ENCODE measurements around the gene RSPRY1.

RSPRY1 gene

GRCh38 chr16:57153841-57154240 is 32.3 kb upstream of the RSPRY1 start:
- H3K4me3 ChIP-seq (ENCODE audit: insufficient read depth, low read depth, low read length, poor library complexity, severe bottlenecking), result no peak overlapping the region
- peaks cover 37% of the 10 kb centered on the region for H3K36me3 ChIP-seq (ENCODE audit: control insufficient read depth, insufficient read depth, low read length)
- DNase-seq, result no peak
- no peaks in the 10 kb centered on the region for H3K9me3 ChIP-seq (ENCODE audit: control insufficient read depth, low read length)
- no peaks in the 10 kb centered on the region for H3K27me3 ChIP-seq (replicated peaks; ENCODE audit: control insufficient read depth, insufficient read depth, low read length, poor library complexity, severe bottlenecking)
- no peak overlapping the region for H3K27ac ChIP-seq (ENCODE audit: insufficient read depth, low read length, poor library complexity, severe bottlenecking)
- no peaks in the 10 kb centered on the region for H3K4me1 ChIP-seq (ENCODE audit: control insufficient read depth, insufficient read depth, low read length, poor library complexity, severe bottlenecking)

GRCh38 chr16:57155702-57156350 is 30.3 kb upstream of the RSPRY1 start:
- Histone ChIP-seq H3K4me3 (ENCODE audit: insufficient read depth, low read depth, low read length, poor library complexity, severe bottlenecking) (no peak overlapping the region), H3K4me1 (ENCODE audit: control insufficient read depth, insufficient read depth, low read length, poor library complexity, severe bottlenecking) (no peaks in the 10 kb centered on the region), H3K27me3 (replicated peaks; ENCODE audit: control insufficient read depth, insufficient read depth, low read length, poor library complexity, severe bottlenecking) (no peaks in the 10 kb centered on the region), H3K36me3 (ENCODE audit: control insufficient read depth, insufficient read depth, low read length) (peaks cover 38% of the 10 kb centered on the region), H3K9me3 (ENCODE audit: control insufficient read depth, low read length) (no peaks in the 10 kb centered on the region), H3K27ac (ENCODE audit: insufficient read depth, low read length, poor library complexity, severe bottlenecking) (no peak overlapping the region)
- DNase-seq, result no peak

- H3K4me3 ChIP-seq (ENCODE audit: insufficient read depth, low read depth, low read length, poor library complexity, severe bottlenecking), result no peak overlapping the region
- no peaks in the 10 kb centered on the region for H3K4me1 ChIP-seq (ENCODE audit: control insufficient read depth, insufficient read depth, low read length, poor library complexity, severe bottlenecking)
- H3K9me3 ChIP-seq (ENCODE audit: control insufficient read depth, low read length), result no peaks in the 10 kb centered on the region
- H3K36me3 ChIP-seq (ENCODE audit: control insufficient read depth, insufficient read depth, low read length), result peaks cover 38% of the 10 kb centered on the region
- DNase-seq, result no peak
- H3K27me3 ChIP-seq (replicated peaks; ENCODE audit: control insufficient read depth, insufficient read depth, low read length, poor library complexity, severe bottlenecking), result no peaks in the 10 kb centered on the region
- H3K27ac ChIP-seq (ENCODE audit: insufficient read depth, low read length, poor library complexity, severe bottlenecking), result no peak overlapping the region
Measured at GRCh38 chr16:57156351-57156703, 29.8 kb upstream of the RSPRY1 start.

- Histone ChIP-seq H3K27ac (ENCODE audit: insufficient read depth, low read length, poor library complexity, severe bottlenecking) (no peak overlapping the region), H3K36me3 (ENCODE audit: control insufficient read depth, insufficient read depth, low read length) (peaks cover 45% of the 10 kb centered on the region), H3K4me1 (ENCODE audit: control insufficient read depth, insufficient read depth, low read length, poor library complexity, severe bottlenecking) (no peaks in the 10 kb centered on the region), H3K27me3 (replicated peaks; ENCODE audit: control insufficient read depth, insufficient read depth, low read length, poor library complexity, severe bottlenecking) (no peaks in the 10 kb centered on the region), H3K9me3 (ENCODE audit: control insufficient read depth, low read length) (no peaks in the 10 kb centered on the region), H3K4me3 (ENCODE audit: insufficient read depth, low read depth, low read length, poor library complexity, severe bottlenecking) (no peak overlapping the region)
- no peak for DNase-seq
Measured at GRCh38 chr16:57157533-57157932, 28.6 kb upstream of the RSPRY1 start.

GRCh38 chr16:57159447-57159846 is 26.7 kb upstream of the RSPRY1 start:
- Histone ChIP-seq H3K27me3 (replicated peaks; ENCODE audit: control insufficient read depth, insufficient read depth, low read length, poor library complexity, severe bottlenecking) (no peaks in the 10 kb centered on the region), H3K36me3 (ENCODE audit: control insufficient read depth, insufficient read depth, low read length) (peaks cover 43% of the 10 kb centered on the region), H3K9me3 (ENCODE audit: control insufficient read depth, low read length) (no peaks in the 10 kb centered on the region), H3K27ac (ENCODE audit: insufficient read depth, low read length, poor library complexity, severe bottlenecking) (no peak overlapping the region), H3K4me3 (ENCODE audit: insufficient read depth, low read depth, low read length, poor library complexity, severe bottlenecking) (no peak overlapping the region), H3K4me1 (ENCODE audit: control insufficient read depth, insufficient read depth, low read length, poor library complexity, severe bottlenecking) (no peaks in the 10 kb centered on the region)
- no peak for DNase-seq

GRCh38 chr16:57163842-57164241 is 22.3 kb upstream of the RSPRY1 start:
- no peak overlapping the region for H3K4me3 ChIP-seq (ENCODE audit: insufficient read depth, low read depth, low read length, poor library complexity, severe bottlenecking)
- DNase-seq, result no peak
- peaks cover 44% of the 10 kb centered on the region for H3K36me3 ChIP-seq (ENCODE audit: control insufficient read depth, insufficient read depth, low read length)
- no peak overlapping the region for H3K27ac ChIP-seq (ENCODE audit: insufficient read depth, low read length, poor library complexity, severe bottlenecking)
- H3K9me3 ChIP-seq (ENCODE audit: control insufficient read depth, low read length), result no peaks in the 10 kb centered on the region
- H3K27me3 ChIP-seq (replicated peaks; ENCODE audit: control insufficient read depth, insufficient read depth, low read length, poor library complexity, severe bottlenecking), result no peaks in the 10 kb centered on the region
- H3K4me1 ChIP-seq (ENCODE audit: control insufficient read depth, insufficient read depth, low read length, poor library complexity, severe bottlenecking), result no peaks in the 10 kb centered on the region

GRCh38 chr16:57165483-57165882 is 20.6 kb upstream of the RSPRY1 start:
- Histone ChIP-seq H3K27me3 (replicated peaks; ENCODE audit: control insufficient read depth, insufficient read depth, low read length, poor library complexity, severe bottlenecking) (no peaks in the 10 kb centered on the region), H3K4me1 (ENCODE audit: control insufficient read depth, insufficient read depth, low read length, poor library complexity, severe bottlenecking) (no peaks in the 10 kb centered on the region), H3K4me3 (ENCODE audit: insufficient read depth, low read depth, low read length, poor library complexity, severe bottlenecking) (no peak overlapping the region), H3K9me3 (ENCODE audit: control insufficient read depth, low read length) (no peaks in the 10 kb centered on the region), H3K27ac (ENCODE audit: insufficient read depth, low read length, poor library complexity, severe bottlenecking) (no peak overlapping the region), H3K36me3 (ENCODE audit: control insufficient read depth, insufficient read depth, low read length) (peaks cover 53% of the 10 kb centered on the region)
- no peak for DNase-seq

GRCh38 chr16:57165938-57166337 is 20.2 kb upstream of the RSPRY1 start:
- H3K9me3 ChIP-seq (ENCODE audit: control insufficient read depth, low read length), result no peaks in the 10 kb centered on the region
- no peak overlapping the region for H3K27ac ChIP-seq (ENCODE audit: insufficient read depth, low read length, poor library complexity, severe bottlenecking)
- no peaks in the 10 kb centered on the region for H3K27me3 ChIP-seq (replicated peaks; ENCODE audit: control insufficient read depth, insufficient read depth, low read length, poor library complexity, severe bottlenecking)
- no peak for DNase-seq
- H3K4me1 ChIP-seq (ENCODE audit: control insufficient read depth, insufficient read depth, low read length, poor library complexity, severe bottlenecking), result no peaks in the 10 kb centered on the region
- no peak overlapping the region for H3K4me3 ChIP-seq (ENCODE audit: insufficient read depth, low read depth, low read length, poor library complexity, severe bottlenecking)
- H3K36me3 ChIP-seq (ENCODE audit: control insufficient read depth, insufficient read depth, low read length), result peaks cover 57% of the 10 kb centered on the region

GRCh38 chr16:57166451-57166850 is 19.7 kb upstream of the RSPRY1 start:
- Histone ChIP-seq H3K27me3 (replicated peaks; ENCODE audit: control insufficient read depth, insufficient read depth, low read length, poor library complexity, severe bottlenecking) (no peaks in the 10 kb centered on the region), H3K36me3 (ENCODE audit: control insufficient read depth, insufficient read depth, low read length) (peaks cover 62% of the 10 kb centered on the region), H3K9me3 (ENCODE audit: control insufficient read depth, low read length) (no peaks in the 10 kb centered on the region), H3K27ac (ENCODE audit: insufficient read depth, low read length, poor library complexity, severe bottlenecking) (no peak overlapping the region), H3K4me3 (ENCODE audit: insufficient read depth, low read depth, low read length, poor library complexity, severe bottlenecking) (no peak overlapping the region), H3K4me1 (ENCODE audit: control insufficient read depth, insufficient read depth, low read length, poor library complexity, severe bottlenecking) (no peaks in the 10 kb centered on the region)
- DNase-seq, result no peak

GRCh38 chr16:57166951-57167350 is 19.2 kb upstream of the RSPRY1 start:
- Histone ChIP-seq H3K4me3 (ENCODE audit: insufficient read depth, low read depth, low read length, poor library complexity, severe bottlenecking) (no peak overlapping the region), H3K27me3 (replicated peaks; ENCODE audit: control insufficient read depth, insufficient read depth, low read length, poor library complexity, severe bottlenecking) (no peaks in the 10 kb centered on the region), H3K9me3 (ENCODE audit: control insufficient read depth, low read length) (no peaks in the 10 kb centered on the region), H3K27ac (ENCODE audit: insufficient read depth, low read length, poor library complexity, severe bottlenecking) (no peak overlapping the region), H3K36me3 (ENCODE audit: control insufficient read depth, insufficient read depth, low read length) (peaks cover 66% of the 10 kb centered on the region), H3K4me1 (ENCODE audit: control insufficient read depth, insufficient read depth, low read length, poor library complexity, severe bottlenecking) (no peaks in the 10 kb centered on the region)
- DNase-seq, result no peak
